ENCODE measurements around the gene MB.

The MB gene

DNA sequence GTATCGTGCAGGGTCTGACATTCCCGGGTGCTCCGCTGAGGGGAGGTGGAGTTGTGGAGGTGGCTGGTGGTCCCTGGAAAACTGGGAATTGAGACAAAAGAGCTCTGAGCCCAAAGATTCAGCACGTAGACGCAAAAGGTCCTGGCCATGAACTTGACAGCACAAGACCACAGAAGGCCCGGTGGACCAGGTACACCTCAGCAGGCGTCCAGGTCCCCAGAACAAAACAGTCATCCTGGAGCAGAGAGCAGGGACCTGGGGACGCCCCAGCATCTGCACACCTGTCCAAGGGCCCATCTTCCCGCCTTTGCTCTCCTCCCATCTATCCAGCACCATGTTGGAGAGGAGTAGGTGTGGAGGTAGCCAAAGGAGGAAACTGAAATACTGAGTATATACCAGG lies 13.8 kb upstream of the MB start:
- TF ChIP-seq, protein P1, sequence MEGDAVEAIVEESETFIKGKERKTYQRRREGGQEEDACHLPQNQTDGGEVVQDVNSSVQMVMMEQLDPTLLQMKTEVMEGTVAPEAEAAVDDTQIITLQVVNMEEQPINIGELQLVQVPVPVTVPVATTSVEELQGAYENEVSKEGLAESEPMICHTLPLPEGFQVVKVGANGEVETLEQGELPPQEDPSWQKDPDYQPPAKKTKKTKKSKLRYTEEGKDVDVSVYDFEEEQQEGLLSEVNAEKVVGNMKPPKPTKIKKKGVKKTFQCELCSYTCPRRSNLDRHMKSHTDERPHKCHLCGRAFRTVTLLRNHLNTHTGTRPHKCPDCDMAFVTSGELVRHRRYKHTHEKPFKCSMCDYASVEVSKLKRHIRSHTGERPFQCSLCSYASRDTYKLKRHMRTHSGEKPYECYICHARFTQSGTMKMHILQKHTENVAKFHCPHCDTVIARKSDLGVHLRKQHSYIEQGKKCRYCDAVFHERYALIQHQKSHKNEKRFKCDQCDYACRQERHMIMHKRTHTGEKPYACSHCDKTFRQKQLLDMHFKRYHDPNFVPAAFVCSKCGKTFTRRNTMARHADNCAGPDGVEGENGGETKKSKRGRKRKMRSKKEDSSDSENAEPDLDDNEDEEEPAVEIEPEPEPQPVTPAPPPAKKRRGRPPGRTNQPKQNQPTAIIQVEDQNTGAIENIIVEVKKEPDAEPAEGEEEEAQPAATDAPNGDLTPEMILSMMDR (IDR thresholded peaks at IDR 0.05; ENCODE audit: control insufficient read depth, extremely low read depth, insufficient read depth), result no peak
- DNase-seq (ENCODE audit: low read depth), result no peak
- H3K4me3 ChIP-seq (ENCODE audit: low read depth, low read length), result no peak overlapping the region

DNA sequence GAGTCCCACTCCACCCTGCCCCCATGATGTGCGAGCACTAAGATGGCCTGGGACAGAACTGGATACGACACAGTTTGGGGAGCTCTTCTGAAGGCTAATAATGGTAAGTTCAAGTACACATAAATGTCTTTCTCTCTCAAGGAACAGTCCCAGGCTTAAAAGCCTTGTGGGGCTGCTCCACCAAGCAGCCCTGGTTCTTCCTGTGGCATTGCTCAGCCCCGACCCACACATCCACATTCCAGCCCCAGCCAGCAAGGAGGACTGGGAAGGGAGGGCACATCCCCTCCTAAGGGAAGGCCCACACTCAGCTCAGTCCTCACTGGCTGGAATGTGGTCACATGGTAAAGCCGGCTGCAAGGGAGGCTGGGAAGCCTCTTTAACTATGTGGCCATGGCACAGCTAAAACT lies 13.3 kb upstream of the MB start:
- TF ChIP-seq, protein P1 (IDR thresholded peaks at IDR 0.05; ENCODE audit: control insufficient read depth, extremely low read depth, insufficient read depth), result no peak
- no peak overlapping the region for H3K4me3 ChIP-seq (ENCODE audit: low read depth, low read length)
- no peak for DNase-seq (ENCODE audit: low read depth)

DNA sequence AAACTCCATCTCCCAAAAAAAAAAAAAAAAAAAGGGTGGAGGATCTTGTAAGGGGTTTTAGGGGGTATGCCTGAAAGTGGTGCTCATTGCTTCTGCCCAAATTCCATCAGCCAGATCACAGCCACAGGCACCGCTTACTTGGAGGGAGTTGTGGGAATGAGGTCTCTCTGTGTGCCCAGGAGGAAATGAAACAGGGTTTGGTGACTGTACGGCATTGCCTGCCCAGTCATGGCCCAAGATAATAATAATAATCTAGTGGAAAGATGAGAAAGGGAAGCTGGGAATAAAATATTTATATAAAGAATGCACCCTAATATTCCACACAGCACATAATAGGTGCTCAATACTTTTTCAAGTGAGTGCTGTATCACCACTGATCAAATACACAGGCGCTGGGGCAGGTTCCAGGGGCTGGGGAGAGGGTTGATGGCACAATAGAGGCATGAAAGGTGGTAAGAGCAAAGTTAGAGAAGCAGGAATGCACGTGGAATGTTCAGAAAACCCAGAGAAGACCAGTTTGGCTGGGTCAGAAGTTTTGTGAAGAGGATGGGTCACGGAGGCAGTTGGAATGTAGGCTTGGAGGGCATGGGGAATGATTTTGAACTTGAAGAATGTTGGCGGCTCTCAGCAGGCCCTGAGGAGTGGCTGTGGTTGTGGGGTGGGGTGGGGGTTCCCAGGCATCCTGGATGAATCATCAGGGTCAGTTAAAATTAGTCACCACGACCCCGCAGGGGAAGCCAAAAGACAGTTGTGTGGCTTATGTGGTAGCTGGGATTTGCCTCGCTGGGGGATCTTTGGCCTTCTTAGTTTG lies 12.5 kb upstream of the MB start:
- no peak overlapping the region for H3K4me3 ChIP-seq (ENCODE audit: low read depth, low read length)
- no peak for DNase-seq (ENCODE audit: low read depth)
- TF ChIP-seq, protein P1 (IDR thresholded peaks at IDR 0.05; ENCODE audit: control insufficient read depth, extremely low read depth, insufficient read depth), result no peak

DNA sequence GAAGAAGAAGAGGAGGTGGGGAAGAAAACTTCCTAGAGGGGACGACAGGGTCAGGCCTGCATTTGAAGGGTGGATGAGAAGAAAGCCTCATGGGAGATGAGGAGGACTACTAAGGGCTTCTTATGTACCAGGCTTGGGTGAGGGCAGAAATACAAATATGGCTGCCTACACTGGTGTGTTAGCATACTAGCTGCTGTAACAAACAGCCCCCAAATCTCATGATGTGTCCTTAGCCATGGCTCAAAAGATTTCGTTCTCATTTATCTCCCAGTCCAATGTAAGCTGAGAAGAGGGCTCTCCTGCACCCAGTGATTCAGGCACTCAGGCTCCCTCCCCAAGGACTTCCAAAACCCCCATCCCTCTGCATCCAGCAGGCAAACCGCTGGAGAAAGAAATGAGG lies 11.6 kb upstream of the MB start:
- H3K4me3 ChIP-seq (ENCODE audit: low read depth, low read length), result no peak overlapping the region
- DNase-seq (ENCODE audit: low read depth), result no peak
- TF ChIP-seq, protein P1 (IDR thresholded peaks at IDR 0.05; ENCODE audit: control insufficient read depth, extremely low read depth, insufficient read depth), result no peak

DNA sequence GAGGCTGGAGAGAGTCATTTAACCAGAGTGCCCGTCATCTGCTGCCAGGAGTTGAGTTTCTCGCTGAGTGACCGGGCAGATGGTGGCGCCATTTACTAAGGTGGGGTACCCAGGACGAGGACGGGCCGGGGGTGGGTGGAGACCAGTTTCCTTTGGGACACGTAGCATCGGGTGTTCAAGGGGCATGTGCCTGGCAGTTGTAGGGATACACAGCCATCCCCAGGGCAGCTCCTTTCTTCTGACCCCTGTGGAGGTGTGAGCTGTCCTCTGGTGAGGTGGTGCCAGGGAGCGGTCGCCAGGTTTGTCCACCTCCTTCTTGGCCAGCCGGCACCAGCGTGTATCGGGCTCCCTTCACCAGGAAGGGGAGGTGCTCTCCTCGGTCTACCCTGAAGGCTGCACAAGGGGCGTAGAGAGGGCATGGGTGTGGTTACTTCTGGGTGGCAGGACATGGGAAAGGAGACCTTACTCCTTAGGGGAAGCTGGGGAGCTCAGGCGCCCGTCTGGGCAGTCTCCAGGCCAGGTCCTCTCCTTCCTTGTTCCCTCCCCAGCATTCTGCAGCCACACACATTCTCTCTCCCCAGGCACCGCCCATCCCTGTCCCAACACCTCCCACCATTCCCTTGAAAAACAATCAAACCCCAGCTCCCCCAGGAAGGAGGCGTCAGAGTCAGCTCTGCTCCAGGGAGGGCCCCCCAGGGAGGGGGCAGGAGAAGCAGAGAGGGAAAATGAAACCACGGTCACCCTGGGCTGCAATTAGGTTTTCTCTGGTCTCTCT lies 10.3 kb upstream of the MB start:
- peak overlapping the region; percentile 9; the same call in 1 of the 2 replicates for H3K4me3 ChIP-seq (ENCODE audit: low read depth, low read length)
- DNase-seq (ENCODE audit: low read depth), result peak; percentile 7
- TF ChIP-seq, protein P1 (IDR thresholded peaks at IDR 0.05; ENCODE audit: control insufficient read depth, extremely low read depth, insufficient read depth), result peak; percentile 56

DNA sequence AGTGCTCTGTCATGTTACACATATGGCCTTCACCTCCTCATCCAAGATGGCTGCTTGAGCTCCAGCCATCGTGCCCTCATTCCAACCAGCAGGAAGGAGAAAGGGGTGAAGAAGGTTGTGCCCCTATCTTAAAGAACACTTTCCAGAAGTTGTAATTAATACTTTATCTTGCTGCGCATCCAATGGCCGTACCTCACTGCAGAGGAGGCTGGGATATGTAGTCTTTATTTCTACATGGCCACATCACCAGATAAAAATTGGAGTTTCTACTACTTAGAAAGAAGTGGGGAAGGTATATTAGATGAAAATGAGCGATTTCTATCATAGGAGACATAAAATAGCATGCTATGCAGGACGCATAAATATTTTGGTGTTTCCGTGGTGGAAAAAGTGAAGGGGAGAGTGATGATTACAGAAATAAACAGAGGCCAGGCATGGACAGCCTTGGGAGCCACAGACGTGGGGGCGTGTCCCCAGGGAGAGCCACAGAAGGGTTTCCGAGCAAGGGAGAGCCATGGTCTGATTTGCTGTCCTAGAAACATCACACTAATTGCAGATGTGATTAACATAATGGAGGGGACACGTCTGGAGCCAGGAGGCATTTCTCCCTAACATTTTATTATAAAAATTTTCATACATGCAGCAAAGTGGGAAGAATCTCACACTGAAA lies 8.8 kb upstream of the MB start:
- TF ChIP-seq, protein P1 (IDR thresholded peaks at IDR 0.05; ENCODE audit: control insufficient read depth, extremely low read depth, insufficient read depth), result no peak
- no peak for DNase-seq (ENCODE audit: low read depth)
- no peak overlapping the region for H3K4me3 ChIP-seq (ENCODE audit: low read depth, low read length)
